ENCODE results near the gene FNBP1.

FNBP1 gene

DNA sequence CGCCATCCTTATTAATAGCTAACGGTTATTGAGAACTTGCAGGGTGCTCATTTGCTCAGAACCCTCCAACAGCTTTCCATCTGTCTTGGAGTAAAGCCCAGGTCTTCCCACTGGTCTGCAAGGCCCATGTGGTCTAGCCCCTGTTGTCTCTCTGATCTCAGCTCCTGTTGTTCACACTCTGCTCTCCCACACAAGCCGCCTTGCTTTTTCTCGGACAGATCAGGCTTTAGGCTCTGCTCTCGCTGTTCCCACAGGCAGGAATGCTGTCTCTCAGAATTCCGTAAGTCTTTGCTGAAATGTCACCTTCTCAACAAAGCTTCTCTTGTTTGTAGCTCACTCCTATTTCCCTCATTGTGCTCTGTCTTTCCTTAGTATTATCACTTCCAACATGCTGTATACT, 45.1 kb upstream of the FNBP1 start:
- TF ChIP-seq, protein P1, sequence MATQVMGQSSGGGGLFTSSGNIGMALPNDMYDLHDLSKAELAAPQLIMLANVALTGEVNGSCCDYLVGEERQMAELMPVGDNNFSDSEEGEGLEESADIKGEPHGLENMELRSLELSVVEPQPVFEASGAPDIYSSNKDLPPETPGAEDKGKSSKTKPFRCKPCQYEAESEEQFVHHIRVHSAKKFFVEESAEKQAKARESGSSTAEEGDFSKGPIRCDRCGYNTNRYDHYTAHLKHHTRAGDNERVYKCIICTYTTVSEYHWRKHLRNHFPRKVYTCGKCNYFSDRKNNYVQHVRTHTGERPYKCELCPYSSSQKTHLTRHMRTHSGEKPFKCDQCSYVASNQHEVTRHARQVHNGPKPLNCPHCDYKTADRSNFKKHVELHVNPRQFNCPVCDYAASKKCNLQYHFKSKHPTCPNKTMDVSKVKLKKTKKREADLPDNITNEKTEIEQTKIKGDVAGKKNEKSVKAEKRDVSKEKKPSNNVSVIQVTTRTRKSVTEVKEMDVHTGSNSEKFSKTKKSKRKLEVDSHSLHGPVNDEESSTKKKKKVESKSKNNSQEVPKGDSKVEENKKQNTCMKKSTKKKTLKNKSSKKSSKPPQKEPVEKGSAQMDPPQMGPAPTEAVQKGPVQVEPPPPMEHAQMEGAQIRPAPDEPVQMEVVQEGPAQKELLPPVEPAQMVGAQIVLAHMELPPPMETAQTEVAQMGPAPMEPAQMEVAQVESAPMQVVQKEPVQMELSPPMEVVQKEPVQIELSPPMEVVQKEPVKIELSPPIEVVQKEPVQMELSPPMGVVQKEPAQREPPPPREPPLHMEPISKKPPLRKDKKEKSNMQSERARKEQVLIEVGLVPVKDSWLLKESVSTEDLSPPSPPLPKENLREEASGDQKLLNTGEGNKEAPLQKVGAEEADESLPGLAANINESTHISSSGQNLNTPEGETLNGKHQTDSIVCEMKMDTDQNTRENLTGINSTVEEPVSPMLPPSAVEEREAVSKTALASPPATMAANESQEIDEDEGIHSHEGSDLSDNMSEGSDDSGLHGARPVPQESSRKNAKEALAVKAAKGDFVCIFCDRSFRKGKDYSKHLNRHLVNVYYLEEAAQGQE (IDR thresholded peaks at IDR 0.05; ENCODE audit: insufficient replicate concordance, low read depth), result no peak
- TF ChIP-seq POLR2AphosphoS5 (IDR thresholded peaks at IDR 0.05; ENCODE audit: low read depth) (no peak), SPI1 (IDR thresholded peaks at IDR 0.05; ENCODE audit: borderline replicate concordance, low read depth) (no peak), GABPA (IDR thresholded peaks at IDR 0.05; ENCODE audit: low read depth) (no peak)
- TF ChIP-seq, protein P2, sequence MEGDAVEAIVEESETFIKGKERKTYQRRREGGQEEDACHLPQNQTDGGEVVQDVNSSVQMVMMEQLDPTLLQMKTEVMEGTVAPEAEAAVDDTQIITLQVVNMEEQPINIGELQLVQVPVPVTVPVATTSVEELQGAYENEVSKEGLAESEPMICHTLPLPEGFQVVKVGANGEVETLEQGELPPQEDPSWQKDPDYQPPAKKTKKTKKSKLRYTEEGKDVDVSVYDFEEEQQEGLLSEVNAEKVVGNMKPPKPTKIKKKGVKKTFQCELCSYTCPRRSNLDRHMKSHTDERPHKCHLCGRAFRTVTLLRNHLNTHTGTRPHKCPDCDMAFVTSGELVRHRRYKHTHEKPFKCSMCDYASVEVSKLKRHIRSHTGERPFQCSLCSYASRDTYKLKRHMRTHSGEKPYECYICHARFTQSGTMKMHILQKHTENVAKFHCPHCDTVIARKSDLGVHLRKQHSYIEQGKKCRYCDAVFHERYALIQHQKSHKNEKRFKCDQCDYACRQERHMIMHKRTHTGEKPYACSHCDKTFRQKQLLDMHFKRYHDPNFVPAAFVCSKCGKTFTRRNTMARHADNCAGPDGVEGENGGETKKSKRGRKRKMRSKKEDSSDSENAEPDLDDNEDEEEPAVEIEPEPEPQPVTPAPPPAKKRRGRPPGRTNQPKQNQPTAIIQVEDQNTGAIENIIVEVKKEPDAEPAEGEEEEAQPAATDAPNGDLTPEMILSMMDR (IDR thresholded peaks at IDR 0.05; ENCODE audit: insufficient read depth, low read length), result no peak
- no peak for DNase-seq (ENCODE audit: low read depth in 1 of 2, low spot score in 1 of 2)
- Histone ChIP-seq H3K27me3 (ENCODE audit: insufficient read depth, poor library complexity, severe bottlenecking) (no peaks in the 10 kb centered on the region), H3K27ac (replicated peaks) (no peak overlapping the region), H3K4me3 (replicated peaks; ENCODE audit: insufficient read depth, low read length) (no peak overlapping the region)

DNA sequence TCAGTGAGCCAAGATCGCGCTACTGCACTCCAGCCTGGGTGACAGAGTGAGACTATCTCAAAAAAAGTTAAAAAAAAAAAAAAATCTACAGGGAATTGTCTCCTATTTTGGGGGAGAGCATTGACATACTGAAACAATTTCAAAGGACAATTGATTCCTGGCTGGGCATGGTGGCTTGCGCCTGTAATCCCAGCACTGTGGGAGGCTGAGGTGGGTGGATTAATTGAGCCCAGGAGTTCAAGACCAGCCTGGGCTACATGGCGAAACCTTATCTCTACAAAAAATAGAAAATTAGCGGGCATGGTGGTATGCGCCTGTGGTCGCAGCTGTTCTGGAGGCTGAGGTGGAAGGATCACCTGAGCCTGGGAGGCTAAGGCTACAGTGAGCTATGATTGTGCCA, 41.3 kb upstream of the FNBP1 start:
- H3K4me3 ChIP-seq (replicated peaks; ENCODE audit: insufficient read depth, low read length), result no peak overlapping the region
- H3K27ac ChIP-seq (replicated peaks), result no peak overlapping the region
- TF ChIP-seq GABPA (IDR thresholded peaks at IDR 0.05; ENCODE audit: low read depth), result no peak
- TF ChIP-seq, protein P2 (IDR thresholded peaks at IDR 0.05; ENCODE audit: insufficient read depth, low read length), result no peak
- no peak for TF ChIP-seq SPI1 (IDR thresholded peaks at IDR 0.05; ENCODE audit: borderline replicate concordance, low read depth)
- TF ChIP-seq, protein P1 (IDR thresholded peaks at IDR 0.05; ENCODE audit: insufficient replicate concordance, low read depth), result no peak
- no peak for TF ChIP-seq POLR2AphosphoS5 (IDR thresholded peaks at IDR 0.05; ENCODE audit: low read depth)
- no peak for DNase-seq (ENCODE audit: low read depth in 1 of 2, low spot score in 1 of 2)
- no peaks in the 10 kb centered on the region for H3K27me3 ChIP-seq (ENCODE audit: insufficient read depth, poor library complexity, severe bottlenecking)

DNA sequence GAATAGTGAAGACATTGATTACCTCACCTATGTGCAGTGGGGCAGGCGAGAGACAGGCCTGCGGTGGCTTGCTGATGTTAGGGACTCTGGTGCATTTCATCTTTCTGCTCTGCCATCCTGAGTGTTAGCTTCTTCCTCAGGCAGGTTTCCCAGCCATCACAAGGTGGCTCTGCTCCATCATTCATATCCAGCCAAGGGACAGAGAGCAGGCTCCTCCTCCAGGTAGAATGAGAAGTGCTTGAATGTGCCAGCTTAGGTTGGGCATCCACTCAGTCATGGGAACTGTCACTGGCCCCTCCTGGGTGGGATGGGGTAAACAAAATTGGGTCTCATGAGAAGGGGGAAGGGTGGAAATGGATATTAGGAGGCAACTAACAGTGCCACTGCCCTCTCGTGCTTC, 35.6 kb upstream of the FNBP1 start:
- no peak for DNase-seq (ENCODE audit: low read depth in 1 of 2, low spot score in 1 of 2)
- no peaks in the 10 kb centered on the region for H3K27me3 ChIP-seq (ENCODE audit: insufficient read depth, poor library complexity, severe bottlenecking)
- H3K27ac ChIP-seq (replicated peaks), result no peak overlapping the region
- TF ChIP-seq SPI1 (IDR thresholded peaks at IDR 0.05; ENCODE audit: borderline replicate concordance, low read depth), result no peak
- TF ChIP-seq, protein P1 (IDR thresholded peaks at IDR 0.05; ENCODE audit: insufficient replicate concordance, low read depth), result no peak
- no peak overlapping the region for H3K4me3 ChIP-seq (replicated peaks; ENCODE audit: insufficient read depth, low read length)

DNA sequence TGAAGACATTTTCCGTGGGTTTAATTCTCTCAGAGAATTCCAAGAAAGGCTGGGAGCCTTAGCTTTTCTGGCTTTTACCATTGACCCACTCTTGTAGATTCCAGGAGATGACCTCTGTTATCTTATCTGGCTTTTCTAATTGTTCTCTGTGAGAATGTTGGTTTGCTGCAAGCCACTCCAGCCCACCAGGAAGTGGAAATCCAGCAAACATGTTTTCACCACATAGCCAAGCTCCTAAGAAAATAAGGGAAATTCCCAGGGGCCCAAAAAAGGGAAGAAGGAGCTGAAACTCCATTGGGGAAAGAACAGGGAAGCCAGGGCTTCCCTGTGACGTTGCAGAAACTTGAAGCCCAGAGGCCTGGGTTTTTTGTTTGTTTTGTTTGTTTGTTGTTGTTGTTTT, 30.4 kb upstream of the FNBP1 start:
- TF ChIP-seq SPI1 (IDR thresholded peaks at IDR 0.05; ENCODE audit: borderline replicate concordance, low read depth) (no peak), POLR2AphosphoS5 (IDR thresholded peaks at IDR 0.05; ENCODE audit: low read depth) (no peak)
- TF ChIP-seq, protein P1 (IDR thresholded peaks at IDR 0.05; ENCODE audit: insufficient replicate concordance, low read depth), result no peak
- TF ChIP-seq, protein P2 (IDR thresholded peaks at IDR 0.05; ENCODE audit: insufficient read depth, low read length), result no peak
- Histone ChIP-seq H3K27ac (replicated peaks) (no peak overlapping the region), H3K4me3 (replicated peaks; ENCODE audit: insufficient read depth, low read length) (no peak overlapping the region), H3K27me3 (ENCODE audit: insufficient read depth, poor library complexity, severe bottlenecking) (no peaks in the 10 kb centered on the region)
- DNase-seq (ENCODE audit: low read depth in 1 of 2, low spot score in 1 of 2), result no peak
